SK-N-SH (cell line): Measurements from ENCODE around the gene GSTM2. TPM values are rescaled to one million over a fixed set of nuclear protein-coding genes. Genes with fewer than 3 reads are reported as not detected.

ENCODE experiments used
- CTCF ChIA-PET: fragments of 300-600, 350-600 bp; formaldehyde crosslinking; extraction: SDS; loops from one replicate; lab custom pipeline; 2021; lab: Yijun Ruan, JAX
- POLR2A ChIA-PET: fragments of 350-600 bp; sonication (Branson Sonifier 250); formaldehyde crosslinking; extraction: SDS; loops from one replicate; lab custom pipeline; 2020; ENCODE audit warnings: antibody characterized with exemption, inconsistent platforms; lab: Yijun Ruan, JAX
- DNase-seq: peaks from one replicate; pipeline ENCODE4 v3.0.0; 2012
- H2AFZ ChIP-seq: fragments of 200-600 bp; sonication (generic); 2 replicates; pipeline ENCODE4 v1.8.1; 2016; ENCODE audit warnings: antibody characterized with exemption, mild to moderate bottlenecking, low read depth
- H3F3A ChIP-seq: fragments of 200-600 bp; sonication (generic); replicated peaks from 2 replicates; pipeline ENCODE3; 2016; ENCODE audit warnings: antibody characterized with exemption, mild to moderate bottlenecking; ENCODE audit not compliant: insufficient read depth
- H3K27ac ChIP-seq, 2 experiments: fragments of 200-500 bp in 1 of 2; fragments of 200-600 bp in 1 of 2; sonication (Bioruptor generic) in 1 of 2; sonication (generic), shearing (Covaris generic) in 1 of 2; 2 replicates each; pipeline versions ENCODE4 v1.5.1 to v1.6.1; 2014 to 2016; ENCODE audit warnings: low read depth in 2 of 2, inconsistent platforms in 1 of 2, low read length in 1 of 2, mild to moderate bottlenecking in 1 of 2, mixed read lengths in 1 of 2
- H3K27me3 ChIP-seq: fragments of 200-600 bp; sonication (generic), shearing (Covaris generic); 2 replicates; pipeline ENCODE4 v1.6.1; 2016; ENCODE audit warnings: mixed run types; ENCODE audit not compliant: insufficient read depth
- H3K36me3 ChIP-seq, 2 experiments: fragments of 200-500 bp in 1 of 2; fragments of 200-600 bp in 1 of 2; sonication (Bioruptor generic) in 1 of 2; sonication (generic) in 1 of 2; replicated peaks in 1 of 2; 2 replicates each; pipeline versions ENCODE3 to v1.5.1; 2014 to 2016; ENCODE audit warnings: low read length in 1 of 2, mild to moderate bottlenecking in 1 of 2; ENCODE audit not compliant: insufficient read depth in 2 of 2, control insufficient read depth in 1 of 2
- H3K4me1 ChIP-seq, 2 experiments: fragments of 200-500 bp in 1 of 2; fragments of 200-600 bp in 1 of 2; sonication (Bioruptor generic) in 1 of 2; sonication (generic), shearing (Covaris generic) in 1 of 2; 2 replicates each; pipeline versions ENCODE4 v1.5.1 to v1.6.1; 2014 to 2016; ENCODE audit warnings: low read depth in 1 of 2, low read length in 1 of 2, mixed run types in 1 of 2; ENCODE audit not compliant: insufficient read depth in 2 of 2, control insufficient read depth in 1 of 2
- H3K4me2 ChIP-seq: fragments of 200-600 bp; sonication (generic), shearing (Covaris generic); 2 replicates; pipeline ENCODE4 v1.6.1; 2017; ENCODE audit warnings: mixed run types
- H3K4me3 ChIP-seq, 2 experiments: fragments of 200-500 bp in 1 of 2; fragments of 200-600 bp in 1 of 2; sonication (Bioruptor generic) in 1 of 2; sonication (generic), shearing (Covaris generic) in 1 of 2; 2 replicates each; pipeline versions ENCODE4 v1.5.1 to v1.8.1; 2014 to 2016; ENCODE audit warnings: low read depth in 2 of 2, inconsistent platforms in 1 of 2, low read length in 1 of 2, mild to moderate bottlenecking in 1 of 2, mixed read lengths in 1 of 2, moderate library complexity in 1 of 2
- H3K79me2 ChIP-seq: fragments of 200-600 bp; sonication (generic); 2 replicates; pipeline ENCODE4 v1.8.1; 2017; ENCODE audit warnings: mild to moderate bottlenecking; ENCODE audit not compliant: insufficient read depth
- H3K9ac ChIP-seq: fragments of 200-600 bp; sonication (generic); 2 replicates; pipeline ENCODE4 v1.6.1; 2017; ENCODE audit warnings: mixed run types
- H3K9me2 ChIP-seq: fragments of 200-600 bp; sonication (generic); 2 replicates; pipeline ENCODE4 v1.6.1; 2017; ENCODE audit warnings: mixed run types
- H3K9me3 ChIP-seq: fragments of 200-600 bp; sonication (generic); 2 replicates; pipeline ENCODE4 v1.6.1; 2017; ENCODE audit warnings: mixed run types, mild to moderate bottlenecking, moderate library complexity
- H4K20me1 ChIP-seq: fragments of 200-600 bp; sonication (generic); 2 replicates; pipeline ENCODE4 v1.6.1; 2017; ENCODE audit warnings: mild to moderate bottlenecking, mixed run types; ENCODE audit not compliant: insufficient read depth
- CHD2 ChIP-seq: fragments of 150-350 bp; IDR thresholded peaks from 2 replicates; pipeline ENCODE4 v1.6.1; 2018; ENCODE audit warnings: low read length; ENCODE audit not compliant: partially characterized antibody
- CTCF ChIP-seq: fragments of 200-600 bp; sonication (generic); IDR thresholded peaks from 2 replicates; pipeline ENCODE4 v1.6.1; 2017; ENCODE audit warnings: antibody characterized with exemption, mild to moderate bottlenecking, moderate library complexity
- ELF1 ChIP-seq: IDR thresholded peaks from 2 replicates; pipeline ENCODE4 v1.4.0; 2012
- EZH2phosphoT487 ChIP-seq: fragments of 200-600 bp; sonication (generic); IDR thresholded peaks from 2 replicates; pipeline ENCODE4 v1.6.1; 2017; ENCODE audit warnings: low read depth, mixed run types, mild to moderate bottlenecking, antibody characterized with exemption, moderate library complexity, borderline replicate concordance
- FOXJ3 ChIP-seq: sonication (generic); formaldehyde crosslinking; IDR thresholded peaks from 2 replicates; pipeline ENCODE4 v1.5.1; 2020; ENCODE audit warnings: mild to moderate bottlenecking, missing genetic modification reagents
- FOXM1 ChIP-seq: IDR thresholded peaks from 2 replicates; pipeline ENCODE4 v1.4.0; 2012; ENCODE audit warnings: low read depth, mild to moderate bottlenecking
- GABPA ChIP-seq: IDR thresholded peaks from 2 replicates; pipeline ENCODE4 v1.4.0; 2012; ENCODE audit warnings: low read depth, mild to moderate bottlenecking
- GATA2 ChIP-seq: sonication (generic); formaldehyde crosslinking; IDR thresholded peaks from 2 replicates; pipeline ENCODE4 v1.5.0; 2020; ENCODE audit warnings: mild to moderate bottlenecking, missing genetic modification reagents
- MAX ChIP-seq: IDR thresholded peaks from 2 replicates; pipeline ENCODE4 v1.4.0; 2012; ENCODE audit warnings: low read depth
- MXI1 ChIP-seq: IDR thresholded peaks from 2 replicates; pipeline ENCODE4 v1.6.1; 2012; ENCODE audit warnings: mild to moderate bottlenecking, low read depth, low read length, improper control_type of control experiment
- NFIC ChIP-seq: IDR thresholded peaks from 2 replicates; pipeline ENCODE4 v1.4.0; 2012; ENCODE audit warnings: borderline replicate concordance
- RFX5 ChIP-seq: IDR thresholded peaks from 2 replicates; pipeline ENCODE4 v1.6.1; 2012; ENCODE audit warnings: mild to moderate bottlenecking, improper control_type of control experiment, low read length
- SMC3 ChIP-seq: IDR thresholded peaks from 2 replicates; pipeline ENCODE4 v1.6.1; 2012; ENCODE audit warnings: low read depth, low read length, improper control_type of control experiment
- TCF12 ChIP-seq: IDR thresholded peaks from 2 replicates; pipeline ENCODE4 v1.4.0; 2012
- TEAD4 ChIP-seq: IDR thresholded peaks from 2 replicates; pipeline ENCODE4 v1.4.0; 2012; ENCODE audit warnings: mild to moderate bottlenecking, borderline replicate concordance; ENCODE audit not compliant: insufficient read depth
- USF1 ChIP-seq: IDR thresholded peaks from 2 replicates; pipeline ENCODE4 v1.4.0; 2012; ENCODE audit warnings: low read depth, borderline replicate concordance
- YY1 ChIP-seq: IDR thresholded peaks from 2 replicates; pipeline ENCODE4 v1.4.0; 2012; ENCODE audit warnings: low read depth, mild to moderate bottlenecking
- WGBS: methylation state at CpG from one replicate; pipeline ENCODE4 v1.1.6; 2017; ENCODE audit warnings: low lambda C conversion rate; 5-methylcytosine and 5-hydroxymethylcytosine counted together
- polyA plus RNA-seq, 3 experiments: library from polyadenylated mRNA; depleted of rRNA; stranded (reverse); fragments of >200 nt; gene quantifications; 2 replicates each; pipeline ENCODE4 v1.2.3, GENCODE V29; 2012
- TF ChIP-seq, protein P1 (sequence below): IDR thresholded peaks from 2 replicates; pipeline ENCODE4 v1.6.1; 2012; ENCODE audit warnings: mild to moderate bottlenecking, low read depth, low read length, moderate library complexity

The GSTM2 gene
- polyA plus RNA-seq, 1 of the 3 experiments (the other 2 are of a cell fraction), result 70.2 TPM

- peaks cover 7% of the 10 kb centered on the region in 2 experiments; a peak in 2 of 4 replicates for H3K4me1 ChIP-seq
- H3K79me2 ChIP-seq, result no peaks in the 10 kb centered on the region
- TF ChIP-seq GABPA, result no peak
- TF ChIP-seq MXI1, result no peak
- no peak for TF ChIP-seq NFIC
- TF ChIP-seq MAX, result no peak
- TF ChIP-seq, protein P1, sequence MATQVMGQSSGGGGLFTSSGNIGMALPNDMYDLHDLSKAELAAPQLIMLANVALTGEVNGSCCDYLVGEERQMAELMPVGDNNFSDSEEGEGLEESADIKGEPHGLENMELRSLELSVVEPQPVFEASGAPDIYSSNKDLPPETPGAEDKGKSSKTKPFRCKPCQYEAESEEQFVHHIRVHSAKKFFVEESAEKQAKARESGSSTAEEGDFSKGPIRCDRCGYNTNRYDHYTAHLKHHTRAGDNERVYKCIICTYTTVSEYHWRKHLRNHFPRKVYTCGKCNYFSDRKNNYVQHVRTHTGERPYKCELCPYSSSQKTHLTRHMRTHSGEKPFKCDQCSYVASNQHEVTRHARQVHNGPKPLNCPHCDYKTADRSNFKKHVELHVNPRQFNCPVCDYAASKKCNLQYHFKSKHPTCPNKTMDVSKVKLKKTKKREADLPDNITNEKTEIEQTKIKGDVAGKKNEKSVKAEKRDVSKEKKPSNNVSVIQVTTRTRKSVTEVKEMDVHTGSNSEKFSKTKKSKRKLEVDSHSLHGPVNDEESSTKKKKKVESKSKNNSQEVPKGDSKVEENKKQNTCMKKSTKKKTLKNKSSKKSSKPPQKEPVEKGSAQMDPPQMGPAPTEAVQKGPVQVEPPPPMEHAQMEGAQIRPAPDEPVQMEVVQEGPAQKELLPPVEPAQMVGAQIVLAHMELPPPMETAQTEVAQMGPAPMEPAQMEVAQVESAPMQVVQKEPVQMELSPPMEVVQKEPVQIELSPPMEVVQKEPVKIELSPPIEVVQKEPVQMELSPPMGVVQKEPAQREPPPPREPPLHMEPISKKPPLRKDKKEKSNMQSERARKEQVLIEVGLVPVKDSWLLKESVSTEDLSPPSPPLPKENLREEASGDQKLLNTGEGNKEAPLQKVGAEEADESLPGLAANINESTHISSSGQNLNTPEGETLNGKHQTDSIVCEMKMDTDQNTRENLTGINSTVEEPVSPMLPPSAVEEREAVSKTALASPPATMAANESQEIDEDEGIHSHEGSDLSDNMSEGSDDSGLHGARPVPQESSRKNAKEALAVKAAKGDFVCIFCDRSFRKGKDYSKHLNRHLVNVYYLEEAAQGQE, result no peak
- no peak for TF ChIP-seq GATA2 (CRISPR knock-in tag)
- TF ChIP-seq SMC3, result no peak
- TF ChIP-seq ELF1, result no peak
- no peak for TF ChIP-seq FOXM1
- no peak for TF ChIP-seq USF1
- TF ChIP-seq CHD2, result no peak
- no peak for TF ChIP-seq TEAD4
- no peak for TF ChIP-seq YY1
- TF ChIP-seq CTCF, result no peak
- no peak for TF ChIP-seq TCF12
- no peak for TF ChIP-seq FOXJ3
- TF ChIP-seq RFX5, result no peak
- TF ChIP-seq EZH2phosphoT487, result no peak
- 87% methylated on average over 1 of the region's 1 CpG for WGBS
- H3K9me3 ChIP-seq, result no peaks in the 10 kb centered on the region
- no peak overlapping the region for H3K4me3 ChIP-seq
- no peak overlapping the region for H3K4me2 ChIP-seq
- no peak for DNase-seq
- POLR2A ChIA-PET, result no interaction called here
- no peak overlapping the region for H3K9ac ChIP-seq
- no peak overlapping the region for H2AFZ ChIP-seq
- no peaks in the 10 kb centered on the region for H4K20me1 ChIP-seq
- CTCF ChIA-PET, result no interaction called here
- H3K36me3 ChIP-seq, result peaks cover 0 to 4% of the 10 kb centered on the region in 2 experiments
- no peaks in the 10 kb centered on the region for H3K9me2 ChIP-seq
- H3K27ac ChIP-seq, result no peak overlapping the region
- no peaks in the 10 kb centered on the region for H3F3A ChIP-seq
- H3K27me3 ChIP-seq, result no peaks in the 10 kb centered on the region
Observed at GRCh38 chr1:109664671-109665070, 3.2 kb upstream of the GSTM2 start.
